NCI-H128 (cell line): Measurements from ENCODE around the gene PEX6.
A peak's percentile ranks its signal among the peaks of the same experiment; 100 is the strongest.

Experiments used
- DNase-seq: peaks from one replicate; lab custom pipeline; 2025; ENCODE audit not compliant: unreplicated experiment; lab: John Stamatoyannopoulos, UW

The PEX6 gene

GRCh38 chr6:42936398-42936797 lies 42.6 kb downstream of the PEX6 start:
- no peak for DNase-seq

- DNase-seq: no peak
These were observed 43.7 kb downstream of the PEX6 start for GRCh38 chr6:42935322-42935721.

GRCh38 chr6:42933205-42933604 lies 45.8 kb downstream of the PEX6 start:
- DNase-seq: no peak

GRCh38 chr6:42932412-42932811 lies 46.6 kb downstream of the PEX6 start:
- DNase-seq: no peak

- no peak for DNase-seq
These were observed 49.1 kb downstream of the PEX6 start for GRCh38 chr6:42929821-42930360.

GRCh38 chr6:42928986-42929820 lies 49.8 kb downstream of the PEX6 start, which contains the start of gene CNPY3:
Gene CNPY3 (plus strand): TSS chr6:42929480. CDS start chr6:42929571, 91 bp downstream.
- peak; percentile 93 for DNase-seq

GRCh38 chr6:42925248-42925857 lies 53.6 kb downstream of the PEX6 start:
- DNase-seq: no peak

GRCh38 chr6:42923666-42924065 lies 55.3 kb downstream of the PEX6 start:
- no peak for DNase-seq

GRCh38 chr6:42921801-42922200 lies 57.2 kb downstream of the PEX6 start:
- no peak for DNase-seq

GRCh38 chr6:42916288-42916687 lies 62.7 kb downstream of the PEX6 start:
- DNase-seq: no peak

GRCh38 chr6:42915732-42916131 lies 63.2 kb downstream of the PEX6 start, which contains the start of gene PTCRA:
Gene PTCRA (plus strand): TSS chr6:42916053. CDS start chr6:42916070, 17 bp downstream.
- no peak for DNase-seq

- no peak for DNase-seq
These were observed 64.4 kb downstream of the PEX6 start for GRCh38 chr6:42914546-42914945.
